DMS53 (cell line): ENCODE results near the gene JDP2.

ENCODE experiments used
- DNase-seq: peaks from one replicate; lab custom pipeline; 2025; lab: John Stamatoyannopoulos, UW

Gene JDP2

GRCh38 chr14:75409316-75410205 lies 18.3 kb upstream of the JDP2 start:
- no peak for DNase-seq

GRCh38 chr14:75411214-75411540 lies 16.6 kb upstream of the JDP2 start:
- DNase-seq, result no peak

GRCh38 chr14:75413013-75413412 lies 14.8 kb upstream of the JDP2 start:
- no peak for DNase-seq

- DNase-seq, result no peak
These were observed 10.1 kb upstream of the JDP2 start for GRCh38 chr14:75417674-75418073.

- DNase-seq, result no peak
These were observed 8.7 kb upstream of the JDP2 start for GRCh38 chr14:75418850-75419768.

- no peak for DNase-seq
These were observed 5.7 kb upstream of the JDP2 start for GRCh38 chr14:75422169-75422568.

GRCh38 chr14:75424496-75424895 lies 3.3 kb upstream of the JDP2 start:
- DNase-seq, result no peak

- DNase-seq, result no peak
These were observed 2.4 kb upstream of the JDP2 start for GRCh38 chr14:75425446-75425845.

GRCh38 chr14:75426332-75427125 lies 1.3 kb upstream of the JDP2 start:
- DNase-seq, result peak; percentile 19

- no peak for DNase-seq
These were observed 718 bp upstream of the JDP2 start for GRCh38 chr14:75427126-75427481.

GRCh38 chr14:75428230-75429104 lies 645 bp downstream of the JDP2 start:
- DNase-seq, result peak; percentile 55

GRCh38 chr14:75429562-75429961 lies 1.7 kb downstream of the JDP2 start:
- no peak for DNase-seq

- DNase-seq, result no peak
These were observed 2.3 kb downstream of the JDP2 start for GRCh38 chr14:75430116-75430515.

GRCh38 chr14:75430526-75430925 lies 2.7 kb downstream of the JDP2 start:
- DNase-seq, result no peak

- DNase-seq, result no peak
These were observed 3.2 kb downstream of the JDP2 start for GRCh38 chr14:75430976-75431375.

- DNase-seq, result no peak
These were observed 4.0 kb downstream of the JDP2 start for GRCh38 chr14:75431827-75432226.

- no peak for DNase-seq
These were observed 4.6 kb downstream of the JDP2 start for GRCh38 chr14:75432411-75432810.

- DNase-seq, result no peak
These were observed 5.8 kb downstream of the JDP2 start for GRCh38 chr14:75433631-75434071.

GRCh38 chr14:75434138-75434889 lies 6.5 kb downstream of the JDP2 start:
- no peak for DNase-seq

GRCh38 chr14:75434890-75435248 lies 7.0 kb downstream of the JDP2 start:
- no peak for DNase-seq

- DNase-seq, result no peak
These were observed 7.7 kb downstream of the JDP2 start for GRCh38 chr14:75435473-75435872.
